ENCODE measurements around the gene APMAP.

GRCh38 chr20:24953209-24953575 is 39.4 kb downstream of the APMAP start:
- TF ChIP-seq, protein P1, sequence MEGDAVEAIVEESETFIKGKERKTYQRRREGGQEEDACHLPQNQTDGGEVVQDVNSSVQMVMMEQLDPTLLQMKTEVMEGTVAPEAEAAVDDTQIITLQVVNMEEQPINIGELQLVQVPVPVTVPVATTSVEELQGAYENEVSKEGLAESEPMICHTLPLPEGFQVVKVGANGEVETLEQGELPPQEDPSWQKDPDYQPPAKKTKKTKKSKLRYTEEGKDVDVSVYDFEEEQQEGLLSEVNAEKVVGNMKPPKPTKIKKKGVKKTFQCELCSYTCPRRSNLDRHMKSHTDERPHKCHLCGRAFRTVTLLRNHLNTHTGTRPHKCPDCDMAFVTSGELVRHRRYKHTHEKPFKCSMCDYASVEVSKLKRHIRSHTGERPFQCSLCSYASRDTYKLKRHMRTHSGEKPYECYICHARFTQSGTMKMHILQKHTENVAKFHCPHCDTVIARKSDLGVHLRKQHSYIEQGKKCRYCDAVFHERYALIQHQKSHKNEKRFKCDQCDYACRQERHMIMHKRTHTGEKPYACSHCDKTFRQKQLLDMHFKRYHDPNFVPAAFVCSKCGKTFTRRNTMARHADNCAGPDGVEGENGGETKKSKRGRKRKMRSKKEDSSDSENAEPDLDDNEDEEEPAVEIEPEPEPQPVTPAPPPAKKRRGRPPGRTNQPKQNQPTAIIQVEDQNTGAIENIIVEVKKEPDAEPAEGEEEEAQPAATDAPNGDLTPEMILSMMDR (IDR thresholded peaks at IDR 0.05 in 8 of 11, conservative IDR thresholded peaks at IDR 0.05 in 3 of 11): no peak
- no peak for TF ChIP-seq POLR2A (IDR thresholded peaks at IDR 0.05)
- TF ChIP-seq POLR2AphosphoS5 (IDR thresholded peaks at IDR 0.05): no peak
